Mesothelial cell of epicardium (in vitro differentiated cells): Measurements from ENCODE around the gene IDE. TPM values are rescaled to one million over a fixed set of nuclear protein-coding genes. Genes with fewer than 3 reads are reported as not detected.

Source experiments
- DNase-seq, 2 experiments: peaks; one replicate each; pipeline ENCODE4 v3.0.0; 2021; ENCODE audit warnings: low spot score in 2 of 2; ENCODE audit not compliant: unreplicated experiment in 2 of 2
- H3K27ac Mint-ChIP-seq: 2 replicates; pipeline ENCODE4 v1.8.0; 2021; ENCODE audit warnings: mixed read lengths
- H3K27me3 Mint-ChIP-seq: 2 replicates; pipeline ENCODE4 v1.8.0; 2021; ENCODE audit warnings: low read depth, mixed read lengths
- H3K36me3 Mint-ChIP-seq: 2 replicates; pipeline ENCODE4 v1.8.0; 2021; ENCODE audit warnings: mixed read lengths
- H3K4me1 Mint-ChIP-seq: 2 replicates; pipeline ENCODE4 v1.8.0; 2021; ENCODE audit warnings: mixed read lengths
- H3K4me3 Mint-ChIP-seq: 2 replicates; pipeline ENCODE4 v1.8.0; 2021; ENCODE audit warnings: mild to moderate bottlenecking, moderate library complexity, mixed read lengths
- H3K9me3 Mint-ChIP-seq: 2 replicates; pipeline ENCODE4 v1.8.0; 2021; ENCODE audit warnings: mixed read lengths
- total RNA-seq: library from RNA; stranded (reverse); gene quantifications from 3 replicates; pipeline ENCODE4 v1.2.1, GENCODE V29; 2021
- TF ChIP-seq, protein P1 (sequence below): fragments of 200-600 bp; sonication (generic); IDR thresholded peaks from one replicate; pipeline ENCODE4 v1.5.0; 2021; ENCODE audit warnings: antibody characterized with exemption; ENCODE audit not compliant: unreplicated experiment

Gene IDE
- total RNA-seq, 1 donor from 2014 or later = 30.3 TPM

DNA sequence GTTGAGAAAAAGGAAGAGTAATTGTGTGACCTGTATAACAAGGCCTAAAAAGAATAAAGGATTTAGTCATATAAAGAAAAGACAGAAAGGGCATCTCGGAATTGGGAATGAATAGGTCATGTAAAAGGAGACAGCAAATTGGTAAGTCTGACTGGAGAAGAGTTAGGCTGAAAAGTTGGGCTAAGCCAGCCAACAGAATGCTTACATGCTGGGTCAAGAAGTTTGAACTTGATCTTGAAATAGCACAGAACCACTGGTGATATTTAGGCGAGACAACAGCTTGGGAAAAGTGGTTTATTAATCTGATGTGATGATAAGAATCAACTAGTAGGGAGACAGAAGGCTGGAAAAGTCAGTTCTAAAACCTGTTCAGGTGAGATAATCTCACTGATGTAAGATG lies 4.8 kb downstream of the IDE start:
- TF ChIP-seq, protein P1, sequence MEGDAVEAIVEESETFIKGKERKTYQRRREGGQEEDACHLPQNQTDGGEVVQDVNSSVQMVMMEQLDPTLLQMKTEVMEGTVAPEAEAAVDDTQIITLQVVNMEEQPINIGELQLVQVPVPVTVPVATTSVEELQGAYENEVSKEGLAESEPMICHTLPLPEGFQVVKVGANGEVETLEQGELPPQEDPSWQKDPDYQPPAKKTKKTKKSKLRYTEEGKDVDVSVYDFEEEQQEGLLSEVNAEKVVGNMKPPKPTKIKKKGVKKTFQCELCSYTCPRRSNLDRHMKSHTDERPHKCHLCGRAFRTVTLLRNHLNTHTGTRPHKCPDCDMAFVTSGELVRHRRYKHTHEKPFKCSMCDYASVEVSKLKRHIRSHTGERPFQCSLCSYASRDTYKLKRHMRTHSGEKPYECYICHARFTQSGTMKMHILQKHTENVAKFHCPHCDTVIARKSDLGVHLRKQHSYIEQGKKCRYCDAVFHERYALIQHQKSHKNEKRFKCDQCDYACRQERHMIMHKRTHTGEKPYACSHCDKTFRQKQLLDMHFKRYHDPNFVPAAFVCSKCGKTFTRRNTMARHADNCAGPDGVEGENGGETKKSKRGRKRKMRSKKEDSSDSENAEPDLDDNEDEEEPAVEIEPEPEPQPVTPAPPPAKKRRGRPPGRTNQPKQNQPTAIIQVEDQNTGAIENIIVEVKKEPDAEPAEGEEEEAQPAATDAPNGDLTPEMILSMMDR = no peak
- Mint-ChIP-seq H3K4me3 (no peak overlapping the region), H3K36me3 (peaks cover 18% of the 10 kb centered on the region), H3K4me1 (peaks cover 23% of the 10 kb centered on the region), H3K27ac (no peak overlapping the region), H3K9me3 (peaks cover 4% of the 10 kb centered on the region), H3K27me3 (no peaks in the 10 kb centered on the region)
- no peak for DNase-seq

DNA sequence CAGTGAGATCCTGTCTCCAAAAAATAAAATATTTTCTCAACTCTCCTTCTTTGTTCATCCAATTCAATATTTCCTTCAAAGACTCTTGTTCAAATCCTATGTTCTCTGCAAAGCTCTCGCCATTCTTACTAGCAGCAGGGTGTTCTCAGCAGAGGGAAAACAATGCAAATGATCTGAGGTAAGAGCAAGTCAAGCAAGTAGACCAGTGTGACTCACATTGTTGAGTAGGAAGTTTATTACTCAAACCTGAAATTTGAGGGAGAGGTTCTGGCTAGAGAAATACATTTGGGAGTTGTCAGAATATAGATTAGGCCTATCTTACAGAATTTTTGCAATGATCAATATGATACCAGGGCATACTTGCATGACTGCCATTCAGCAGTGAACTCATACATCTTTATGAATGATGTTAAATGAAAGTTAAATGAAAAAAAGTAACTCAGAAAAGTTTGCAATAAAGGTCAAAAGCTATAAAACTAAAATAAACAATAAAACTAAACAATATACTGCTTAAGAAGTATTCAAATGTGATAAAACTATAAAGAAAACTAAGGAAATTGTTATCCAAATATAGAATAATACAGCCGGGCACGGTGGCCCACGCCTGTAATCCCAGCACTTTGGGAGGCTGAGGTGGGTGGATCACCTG lies 5.8 kb downstream of the IDE start:
- no peak for DNase-seq
- no peak overlapping the region for H3K4me3 Mint-ChIP-seq
- TF ChIP-seq, protein P1 = no peak
- H3K27me3 Mint-ChIP-seq = no peaks in the 10 kb centered on the region
- H3K27ac Mint-ChIP-seq = no peak overlapping the region
- H3K36me3 Mint-ChIP-seq = peaks cover 22% of the 10 kb centered on the region
- H3K9me3 Mint-ChIP-seq = peaks cover 4% of the 10 kb centered on the region
- peaks cover 23% of the 10 kb centered on the region for H3K4me1 Mint-ChIP-seq

- DNase-seq = no peak
- Mint-ChIP-seq H3K4me1 (peaks cover 2% of the 10 kb centered on the region), H3K27ac (no peak overlapping the region), H3K27me3 (no peaks in the 10 kb centered on the region), H3K4me3 (no peak overlapping the region), H3K9me3 (peaks cover 19% of the 10 kb centered on the region), H3K36me3 (peaks cover 50% of the 10 kb centered on the region)
- TF ChIP-seq, protein P1 = no peak
Measured at GRCh38 chr10:92562424-92562823, 11.5 kb downstream of the IDE start.

DNA sequence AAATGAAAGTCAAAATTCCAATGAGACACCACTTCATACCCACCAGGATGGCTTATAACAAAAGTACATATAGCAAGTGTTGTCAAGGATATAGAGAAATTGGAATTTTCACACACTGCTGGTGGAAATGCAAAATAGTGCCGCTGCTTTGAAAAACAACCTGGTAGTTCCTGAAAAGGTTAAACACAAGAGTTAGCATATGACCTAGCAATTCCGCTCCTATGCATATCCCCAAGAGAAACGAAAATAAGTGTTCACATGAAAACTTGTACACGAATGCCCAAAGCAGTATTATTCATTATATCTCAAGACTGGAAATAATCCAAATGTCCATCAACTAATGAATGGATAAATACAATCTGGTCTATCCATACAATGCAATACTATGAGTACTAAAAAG lies 14.8 kb downstream of the IDE start:
- TF ChIP-seq, protein P1 = no peak
- peaks cover 23% of the 10 kb centered on the region for H3K9me3 Mint-ChIP-seq
- no peak overlapping the region for H3K4me3 Mint-ChIP-seq
- H3K36me3 Mint-ChIP-seq = peaks cover 65% of the 10 kb centered on the region
- H3K27ac Mint-ChIP-seq = no peak overlapping the region
- no peaks in the 10 kb centered on the region for H3K27me3 Mint-ChIP-seq
- no peak for DNase-seq
- no peaks in the 10 kb centered on the region for H3K4me1 Mint-ChIP-seq

GRCh38 chr10:92553959-92554358 lies 19.9 kb downstream of the IDE start:
- Mint-ChIP-seq H3K27me3 (no peaks in the 10 kb centered on the region), H3K36me3 (peaks cover 55% of the 10 kb centered on the region), H3K9me3 (peaks cover 18% of the 10 kb centered on the region), H3K4me1 (no peaks in the 10 kb centered on the region), H3K4me3 (no peak overlapping the region), H3K27ac (no peak overlapping the region)
- TF ChIP-seq, protein P1 = no peak
- DNase-seq = no peak
